Activated T-helper 1 cell treated with anti-CD3 and anti-CD28 coated beads, Interleukin-2, amount 50 U/mL, for 16 hours (primary cell): Measurements from ENCODE around the gene INTS11.
A peak's percentile ranks its signal among the peaks of the same experiment; 100 is the strongest.
"Not testable (repeated sequence)": the region's sequence is repeated elsewhere in the genome, so short reads cannot be mapped to it uniquely, and the experiment has no call there.

Experiments
- DNase-seq, 2 donors: peaks; one replicate each; pipeline ENCODE4 v3.0.0-alpha.2; 2020; ENCODE audit warnings: low read depth in 1 of 2, low spot score in 1 of 2

Gene INTS11

GRCh38 chr1:1324524-1325287 is at the start of gene INTS11, which contains the start of gene CPTP:
Gene INTS11 (minus strand): TSS chr1:1324660. CDS start chr1:1324608, 52 bp downstream.
Gene CPTP (plus strand): TSS chr1:1324802. CDS start chr1:1326911, 2,109 bp downstream.
- DNase-seq = peak; percentile 93 to 95

- no peak for DNase-seq
Observed at GRCh38 chr1:1373815-1374588, 49.5 kb upstream of the INTS11 start.

- DNase-seq = no peak
Observed at GRCh38 chr1:1373051-1373814, 48.8 kb upstream of the INTS11 start.

GRCh38 chr1:1371746-1372711 is 47.6 kb upstream of the INTS11 start:
- peak; percentile 67 to 69 for DNase-seq

- DNase-seq = peak in 1 of 2 donors; percentile 48
Observed at GRCh38 chr1:1371364-1371745, 46.9 kb upstream of the INTS11 start.

- no peak for DNase-seq
Observed at GRCh38 chr1:1370771-1371300, 46.4 kb upstream of the INTS11 start.

GRCh38 chr1:1370094-1370493 is 45.6 kb upstream of the INTS11 start:
- not testable (repeated sequence) for DNase-seq

- no peak for DNase-seq
Observed at GRCh38 chr1:1367315-1367714, 42.9 kb upstream of the INTS11 start.

- no peak for DNase-seq
Observed at GRCh38 chr1:1366699-1367066, 42.2 kb upstream of the INTS11 start.

- no peak for DNase-seq
Observed at GRCh38 chr1:1365875-1366698, 41.6 kb upstream of the INTS11 start.

GRCh38 chr1:1364266-1364665 is 39.8 kb upstream of the INTS11 start:
- DNase-seq = no peak

GRCh38 chr1:1361982-1362423 is 37.5 kb upstream of the INTS11 start:
- DNase-seq = no peak

- no peak for DNase-seq
Observed at GRCh38 chr1:1361233-1361981, 36.9 kb upstream of the INTS11 start.

GRCh38 chr1:1360506-1361169 is 36.2 kb upstream of the INTS11 start:
- DNase-seq = no peak

- no peak for DNase-seq
Observed at GRCh38 chr1:1359664-1360468, 35.4 kb upstream of the INTS11 start.

GRCh38 chr1:1359308-1359663 is 34.8 kb upstream of the INTS11 start:
- DNase-seq = no peak
